ENCODE measurements around the gene ALAS1. TPM values are rescaled to one million over a fixed set of nuclear protein-coding genes. Genes with fewer than 3 reads are reported as not detected.
A peak's percentile ranks its signal among the peaks of the same experiment; 100 is the strongest.

Gene ALAS1
- total and polyA plus RNA-seq, 9 of the 15 experiments (the other 6 are each of a cell fraction or from before 2014, with no cell fraction given): 21.4 to 49.5 (median 34.4) TPM

GRCh38 chr3:52220380-52221026 is 22.5 kb downstream of the ALAS1 start:
- 20% methylated on average over 7 of the region's 9 CpGs for WGBS (ENCODE audit: insufficient coverage, low coverage, missing lambda C conversion rate)
- Histone ChIP-seq H3K36me3 (ENCODE audit: control insufficient read depth, insufficient read depth, low read length) (no peaks in the 10 kb centered on the region; the same call in 2 of the 3 replicates), H4K20me1 (replicated peaks; ENCODE audit: control insufficient read depth, insufficient read depth, low read length) (no peaks in the 10 kb centered on the region), H3K4me1 (replicated peaks in 1 of 2; ENCODE audit: control insufficient read depth in 2 of 2, insufficient read depth in 2 of 2, low read length in 2 of 2) (peaks cover 27 to 52% of the 10 kb centered on the region in 2 experiments), H3K4me2 (ENCODE audit: insufficient read depth, low read length) (no peak overlapping the region), H3K27me3 (ENCODE audit: control insufficient read depth in 2 of 2, insufficient read depth in 2 of 2, low read length in 2 of 2) (no peaks in the 10 kb centered on the region), H3K9me3 (replicated peaks; ENCODE audit: control insufficient read depth, insufficient read depth, low read depth, low read length) (no peaks in the 10 kb centered on the region), H3K4me3 (no peak overlapping the region), H2AFZ (ENCODE audit: low read depth, low read length) (peak overlapping the region; percentile 37; the same call in 1 of the 2 replicates), H3K9me1 (ENCODE audit: control insufficient read depth, insufficient read depth, low read length) (no peaks in the 10 kb centered on the region), H3K27ac (ENCODE audit: extremely low read depth, low read depth, low read length) (no peak overlapping the region), H3K9ac (ENCODE audit: insufficient read depth in 1 of 2, low read depth in 2 of 2, low read length in 2 of 2) (peak overlapping the region in 1 of 2 experiments; percentile 58; a peak in 1 of 4 replicates), H3K79me2 (ENCODE audit: control insufficient read depth, insufficient read depth, low read length) (no peaks in the 10 kb centered on the region)
- ChIA-PET CTCF (ENCODE audit: low intra/inter-chr PET ratio) (interaction anchor here (1.0 kb wide), 1 partner anchor 166 kb away, joined by 3 read pairs; no protein-coding TSS in a partner anchor), POLR2A (interaction anchor here (1.0 to 1.8 kb wide), 6 partner anchors 13 to 234 kb away, joined by 3 to 7 read pairs (median 4); partner anchors contain the start of gene TNNC1)
- ATAC-seq (peak; percentile 91), DNase-seq (ENCODE audit: extremely low read depth in 1 of 4, low spot score in 3 of 4) (peak; percentile 75 to 82 (median 78)), FAIRE-seq (peak; percentile 94)
- intact Hi-C loops (cut with micrococcal nuclease) (loop anchor here (5.0 kb wide), 3 partner anchors 167 to 227 kb away; partner anchors contain the start of gene SEMA3G), in situ Hi-C loops (cut with MboI) (no loop called here)
- no TSS peak for BruUV-seq (replicated peaks)
- TF ChIP-seq BHLHE40 (IDR thresholded peaks at IDR 0.05; ENCODE audit: low read length) (no peak), ZNF609 (CRISPR knock-in tag; IDR thresholded peaks at IDR 0.05; ENCODE audit: borderline replicate concordance) (no peak), XRCC5 (IDR thresholded peaks at IDR 0.05; ENCODE audit: low read depth, low read length) (peak; percentile 74; the same call in 1 of the 2 replicates), NFIC (IDR thresholded peaks at IDR 0.05) (0 out of 2 replicates have a peak, but pooled peaks have one; percentile 41), RNF219 (CRISPR knock-in tag; IDR thresholded peaks at IDR 0.05) (no peak), ZNF311 (CRISPR knock-in tag; IDR thresholded peaks at IDR 0.05) (no peak), HMBOX1 (IDR thresholded peaks at IDR 0.05) (no peak), CTCF (IDR thresholded peaks at IDR 0.05 in 2 of 3, conservative IDR thresholded peaks at IDR 0.05 in 1 of 3; ENCODE audit: insufficient read depth in 2 of 3, low read depth in 1 of 3, low read length in 3 of 3) (peak; percentile 83 to 87 (median 86)), TEAD4 (IDR thresholded peaks at IDR 0.05; ENCODE audit: low read length) (no peak), TEAD4 (CRISPR knock-in tag; IDR thresholded peaks at IDR 0.05; ENCODE audit: borderline replicate concordance) (no peak)

All from K562 (cell line).